ENCODE data around the gene PDE4B. TPM values are rescaled to one million over a fixed set of nuclear protein-coding genes. Genes with fewer than 3 reads are reported as not detected.

Gene PDE4B
- total and polyA plus RNA-seq, 7 experiments from 2014 or later, result 43.5 to 99.2 (median 46.7) TPM

- H3K36me3 ChIP-seq (ENCODE audit: control insufficient read depth in 2 of 3, insufficient read depth in 3 of 3, low read length in 3 of 3), result no peaks in the 10 kb centered on the region
- H3K4me1 ChIP-seq (ENCODE audit: control insufficient read depth in 2 of 2, insufficient read depth in 2 of 2, low read length in 2 of 2), result no peaks in the 10 kb centered on the region
- no peak overlapping the region for H3K4me3 ChIP-seq (ENCODE audit: low read length)
- ATAC-seq, result no peak
- H3K9me3 Mint-ChIP-seq, result no peaks in the 10 kb centered on the region
- POLR2A ChIA-PET, result no interaction called here
- intact Hi-C loops (cut with micrococcal nuclease), result no loop called here
- no peaks in the 10 kb centered on the region for H3K9me3 ChIP-seq (ENCODE audit: control insufficient read depth in 2 of 3, low read length in 3 of 3)
- no peak for DNase-seq
- no peak overlapping the region for H3K27ac ChIP-seq (ENCODE audit: low read depth, low read length)
- H3K4me3 Mint-ChIP-seq, result no peak overlapping the region
- no peak overlapping the region for H3K27ac Mint-ChIP-seq
- H3K27me3 Mint-ChIP-seq, result peaks cover 0 to 8% (median 0%) of the 10 kb centered on the region in 5 donors
- H3K4me1 Mint-ChIP-seq, result peaks cover 0 to 20% (median 5%) of the 10 kb centered on the region in 7 donors
- no peaks in the 10 kb centered on the region for H3K27me3 ChIP-seq (ENCODE audit: control insufficient read depth in 2 of 2, insufficient read depth in 2 of 2, low read length in 2 of 2)
- peaks cover 0 to 13% (median 0%) of the 10 kb centered on the region in 5 donors for H3K36me3 Mint-ChIP-seq
- CTCF ChIA-PET, result no interaction called here
Measured at GRCh38 chr1:66176832-66177231, 384.1 kb downstream of the PDE4B start.

GRCh38 chr1:66177510-66177909 is 384.8 kb downstream of the PDE4B start:
- H3K4me3 ChIP-seq (ENCODE audit: low read length), result no peak overlapping the region
- H3K27ac ChIP-seq (ENCODE audit: low read depth, low read length), result no peak overlapping the region
- H3K9me3 ChIP-seq (ENCODE audit: control insufficient read depth in 2 of 3, low read length in 3 of 3), result no peaks in the 10 kb centered on the region
- no peak for ATAC-seq
- Mint-ChIP-seq H3K27me3 (peaks cover 0 to 4% (median 0%) of the 10 kb centered on the region in 5 donors), H3K27ac (no peak overlapping the region), H3K4me3 (no peak overlapping the region), H3K36me3 (peaks cover 0 to 13% (median 0%) of the 10 kb centered on the region in 5 donors), H3K9me3 (no peaks in the 10 kb centered on the region), H3K4me1 (peaks cover 0 to 24% (median 7%) of the 10 kb centered on the region in 7 donors)
- ChIA-PET POLR2A (no interaction called here), CTCF (no interaction called here)
- intact Hi-C loops (cut with micrococcal nuclease), result no loop called here
- no peaks in the 10 kb centered on the region for H3K27me3 ChIP-seq (ENCODE audit: control insufficient read depth in 2 of 2, insufficient read depth in 2 of 2, low read length in 2 of 2)
- DNase-seq, result no peak
- H3K4me1 ChIP-seq (ENCODE audit: control insufficient read depth in 2 of 2, insufficient read depth in 2 of 2, low read length in 2 of 2), result peaks cover 0 to 2% of the 10 kb centered on the region in 2 donors
- no peaks in the 10 kb centered on the region for H3K36me3 ChIP-seq (ENCODE audit: control insufficient read depth in 2 of 3, insufficient read depth in 3 of 3, low read length in 3 of 3)

- ChIA-PET CTCF (no interaction called here), POLR2A (interaction anchor here (0.7 to 1.1 kb wide), 3 partner anchors 18 to 1207 kb away, joined by 3 to 4 read pairs (median 3); no protein-coding TSS in a partner anchor)
- H3K27me3 ChIP-seq (ENCODE audit: control insufficient read depth in 2 of 2, insufficient read depth in 2 of 2, low read length in 2 of 2), result no peaks in the 10 kb centered on the region
- no peaks in the 10 kb centered on the region for H3K36me3 ChIP-seq (ENCODE audit: control insufficient read depth in 2 of 3, insufficient read depth in 3 of 3, low read length in 3 of 3)
- no peak overlapping the region for H3K27ac ChIP-seq (ENCODE audit: low read depth, low read length)
- H3K9me3 ChIP-seq (ENCODE audit: control insufficient read depth in 2 of 3, low read length in 3 of 3), result no peaks in the 10 kb centered on the region
- H3K4me3 ChIP-seq (ENCODE audit: low read length), result no peak overlapping the region
- intact Hi-C loops (cut with micrococcal nuclease), result loop anchor here in 1 of 2 donors (2.0 to 5.0 kb wide), 4 partner anchors 35 to 265 kb away; no protein-coding TSS in a partner anchor
- H3K4me1 Mint-ChIP-seq, result peaks cover 0 to 35% (median 22%) of the 10 kb centered on the region in 7 donors
- H3K36me3 Mint-ChIP-seq, result peaks cover 0 to 27% (median 0%) of the 10 kb centered on the region in 5 donors
- peak overlapping the region in 4 of 10 donors; percentile 37 to 64 (median 56) for H3K4me3 Mint-ChIP-seq
- peaks cover 0 to 10% (median 0%) of the 10 kb centered on the region in 11 donors for H3K9me3 Mint-ChIP-seq
- H3K27ac Mint-ChIP-seq, result peak overlapping the region in 3 of 9 donors; percentile 56 to 81 (median 58)
- peaks cover 0 to 10% of the 10 kb centered on the region in 2 donors for H3K4me1 ChIP-seq (ENCODE audit: control insufficient read depth in 2 of 2, insufficient read depth in 2 of 2, low read length in 2 of 2)
- no peak for ATAC-seq
- H3K27me3 Mint-ChIP-seq, result peaks cover 0 to 2% (median 0%) of the 10 kb centered on the region in 5 donors
- DNase-seq, result peak in 1 of 9 donors; percentile 11
Measured at GRCh38 chr1:66182026-66182425, 389.3 kb downstream of the PDE4B start.

- Mint-ChIP-seq H3K36me3 (peaks cover 0 to 27% (median 0%) of the 10 kb centered on the region in 5 donors), H3K27me3 (peaks cover 0 to 3% (median 0%) of the 10 kb centered on the region in 5 donors), H3K4me3 (peak overlapping the region in 5 of 10 donors; percentile 8 to 73 (median 24)), H3K4me1 (peaks cover 0 to 35% (median 22%) of the 10 kb centered on the region in 7 donors), H3K27ac (peak overlapping the region in 7 of 9 donors; percentile 7 to 81 (median 49)), H3K9me3 (peaks cover 0 to 10% (median 0%) of the 10 kb centered on the region in 11 donors)
- CTCF ChIA-PET, result interaction anchor here (1.0 kb wide), 1 partner anchor 59 kb away, joined by 3 read pairs; no protein-coding TSS in a partner anchor
- Histone ChIP-seq H3K27me3 (ENCODE audit: control insufficient read depth in 2 of 2, insufficient read depth in 2 of 2, low read length in 2 of 2) (no peaks in the 10 kb centered on the region), H3K36me3 (ENCODE audit: control insufficient read depth in 2 of 3, insufficient read depth in 3 of 3, low read length in 3 of 3) (no peaks in the 10 kb centered on the region), H3K27ac (ENCODE audit: low read depth, low read length) (no peak overlapping the region), H3K4me3 (ENCODE audit: low read length) (no peak overlapping the region), H3K4me1 (ENCODE audit: control insufficient read depth in 2 of 2, insufficient read depth in 2 of 2, low read length in 2 of 2) (peaks cover 0 to 10% of the 10 kb centered on the region in 2 donors), H3K9me3 (ENCODE audit: control insufficient read depth in 2 of 3, low read length in 3 of 3) (no peaks in the 10 kb centered on the region)
- DNase-seq (peak in 8 of 9 donors; percentile 15 to 69 (median 40)), ATAC-seq (peak; percentile 82)
- POLR2A ChIA-PET, result interaction anchor here (1.1 kb wide), 1 partner anchor 23 kb away, joined by 3 read pairs; no protein-coding TSS in a partner anchor
- intact Hi-C loops (cut with micrococcal nuclease), result loop anchor here in 1 of 2 donors (2.0 to 5.0 kb wide), 4 partner anchors 35 to 265 kb away; no protein-coding TSS in a partner anchor
Measured at GRCh38 chr1:66182551-66183178, 390.0 kb downstream of the PDE4B start.

- ChIA-PET POLR2A (no interaction called here), CTCF (interaction anchor here (1.0 kb wide), 1 partner anchor 59 kb away, joined by 3 read pairs; no protein-coding TSS in a partner anchor)
- Mint-ChIP-seq H3K27me3 (peaks cover 0 to 3% (median 0%) of the 10 kb centered on the region in 5 donors), H3K27ac (peak overlapping the region in 7 of 9 donors; percentile 1 to 81 (median 39)), H3K4me1 (peaks cover 0 to 35% (median 22%) of the 10 kb centered on the region in 7 donors), H3K36me3 (peaks cover 0 to 27% (median 0%) of the 10 kb centered on the region in 5 donors), H3K9me3 (peaks cover 0 to 10% (median 0%) of the 10 kb centered on the region in 11 donors), H3K4me3 (peak overlapping the region in 5 of 10 donors; percentile 24 to 73 (median 48))
- no peaks in the 10 kb centered on the region for H3K27me3 ChIP-seq (ENCODE audit: control insufficient read depth in 2 of 2, insufficient read depth in 2 of 2, low read length in 2 of 2)
- DNase-seq, result no peak
- no peak overlapping the region for H3K4me3 ChIP-seq (ENCODE audit: low read length)
- H3K4me1 ChIP-seq (ENCODE audit: control insufficient read depth in 2 of 2, insufficient read depth in 2 of 2, low read length in 2 of 2), result peaks cover 0 to 10% of the 10 kb centered on the region in 2 donors
- no peaks in the 10 kb centered on the region for H3K9me3 ChIP-seq (ENCODE audit: control insufficient read depth in 2 of 3, low read length in 3 of 3)
- H3K36me3 ChIP-seq (ENCODE audit: control insufficient read depth in 2 of 3, insufficient read depth in 3 of 3, low read length in 3 of 3), result no peaks in the 10 kb centered on the region
- no peak for ATAC-seq
- intact Hi-C loops (cut with micrococcal nuclease), result loop anchor here in 1 of 2 donors (2.0 to 5.0 kb wide), 4 partner anchors 34 to 264 kb away; no protein-coding TSS in a partner anchor
- H3K27ac ChIP-seq (ENCODE audit: low read depth, low read length), result no peak overlapping the region
Measured at GRCh38 chr1:66183400-66183799, 390.7 kb downstream of the PDE4B start.

GRCh38 chr1:66197120-66197519 is 404.4 kb downstream of the PDE4B start:
- ATAC-seq (no peak), DNase-seq (no peak)
- Histone ChIP-seq H3K9me3 (ENCODE audit: control insufficient read depth in 2 of 3, low read length in 3 of 3) (no peaks in the 10 kb centered on the region), H3K36me3 (ENCODE audit: control insufficient read depth in 2 of 3, insufficient read depth in 3 of 3, low read length in 3 of 3) (no peaks in the 10 kb centered on the region), H3K27ac (ENCODE audit: low read depth, low read length) (no peak overlapping the region), H3K4me3 (ENCODE audit: low read length) (no peak overlapping the region), H3K27me3 (ENCODE audit: control insufficient read depth in 2 of 2, insufficient read depth in 2 of 2, low read length in 2 of 2) (no peaks in the 10 kb centered on the region), H3K4me1 (ENCODE audit: control insufficient read depth in 2 of 2, insufficient read depth in 2 of 2, low read length in 2 of 2) (no peaks in the 10 kb centered on the region)
- CTCF ChIA-PET, result no interaction called here
- H3K4me3 Mint-ChIP-seq, result no peak overlapping the region
- H3K4me1 Mint-ChIP-seq, result no peaks in the 10 kb centered on the region
- peaks cover 0 to 15% (median 4%) of the 10 kb centered on the region in 5 donors for H3K27me3 Mint-ChIP-seq
- POLR2A ChIA-PET, result no interaction called here
- peaks cover 0 to 6% (median 0%) of the 10 kb centered on the region in 11 donors for H3K9me3 Mint-ChIP-seq
- no peaks in the 10 kb centered on the region for H3K36me3 Mint-ChIP-seq
- intact Hi-C loops (cut with micrococcal nuclease), result no loop called here
- H3K27ac Mint-ChIP-seq, result no peak overlapping the region
